SK-N-SH (cell line): Measurements from ENCODE around the gene ZBED4. TPM values are rescaled to one million over a fixed set of nuclear protein-coding genes. Genes with fewer than 3 reads are reported as not detected.

Experiments
- CTCF ChIA-PET: fragments of 300-600, 350-600 bp; formaldehyde crosslinking; extraction: SDS; loops from one replicate; lab custom pipeline; 2021; lab: Yijun Ruan, JAX
- POLR2A ChIA-PET: fragments of 350-600 bp; sonication (Branson Sonifier 250); formaldehyde crosslinking; extraction: SDS; loops from one replicate; lab custom pipeline; 2020; ENCODE audit warnings: antibody characterized with exemption, inconsistent platforms; lab: Yijun Ruan, JAX
- DNase-seq: peaks from one replicate; pipeline ENCODE4 v3.0.0; 2012
- H2AFZ ChIP-seq: fragments of 200-600 bp; sonication (generic); 2 replicates; pipeline ENCODE4 v1.8.1; 2016; ENCODE audit warnings: antibody characterized with exemption, mild to moderate bottlenecking, low read depth
- H3F3A ChIP-seq: fragments of 200-600 bp; sonication (generic); replicated peaks from 2 replicates; pipeline ENCODE3; 2016; ENCODE audit warnings: antibody characterized with exemption, mild to moderate bottlenecking; ENCODE audit not compliant: insufficient read depth
- H3K27ac ChIP-seq, 2 experiments: fragments of 200-500 bp in 1 of 2; fragments of 200-600 bp in 1 of 2; sonication (Bioruptor generic) in 1 of 2; sonication (generic), shearing (Covaris generic) in 1 of 2; 2 replicates each; pipeline versions ENCODE4 v1.5.1 to v1.6.1; 2014 to 2016; ENCODE audit warnings: low read depth in 2 of 2, inconsistent platforms in 1 of 2, low read length in 1 of 2, mild to moderate bottlenecking in 1 of 2, mixed read lengths in 1 of 2
- H3K27me3 ChIP-seq: fragments of 200-600 bp; sonication (generic), shearing (Covaris generic); 2 replicates; pipeline ENCODE4 v1.6.1; 2016; ENCODE audit warnings: mixed run types; ENCODE audit not compliant: insufficient read depth
- H3K36me3 ChIP-seq, 2 experiments: fragments of 200-500 bp in 1 of 2; fragments of 200-600 bp in 1 of 2; sonication (Bioruptor generic) in 1 of 2; sonication (generic) in 1 of 2; replicated peaks in 1 of 2; 2 replicates each; pipeline versions ENCODE3 to v1.5.1; 2014 to 2016; ENCODE audit warnings: low read length in 1 of 2, mild to moderate bottlenecking in 1 of 2; ENCODE audit not compliant: insufficient read depth in 2 of 2, control insufficient read depth in 1 of 2
- H3K4me1 ChIP-seq, 2 experiments: fragments of 200-500 bp in 1 of 2; fragments of 200-600 bp in 1 of 2; sonication (Bioruptor generic) in 1 of 2; sonication (generic), shearing (Covaris generic) in 1 of 2; 2 replicates each; pipeline versions ENCODE4 v1.5.1 to v1.6.1; 2014 to 2016; ENCODE audit warnings: low read depth in 1 of 2, low read length in 1 of 2, mixed run types in 1 of 2; ENCODE audit not compliant: insufficient read depth in 2 of 2, control insufficient read depth in 1 of 2
- H3K4me2 ChIP-seq: fragments of 200-600 bp; sonication (generic), shearing (Covaris generic); 2 replicates; pipeline ENCODE4 v1.6.1; 2017; ENCODE audit warnings: mixed run types
- H3K4me3 ChIP-seq, 2 experiments: fragments of 200-500 bp in 1 of 2; fragments of 200-600 bp in 1 of 2; sonication (Bioruptor generic) in 1 of 2; sonication (generic), shearing (Covaris generic) in 1 of 2; 2 replicates each; pipeline versions ENCODE4 v1.5.1 to v1.8.1; 2014 to 2016; ENCODE audit warnings: low read depth in 2 of 2, inconsistent platforms in 1 of 2, low read length in 1 of 2, mild to moderate bottlenecking in 1 of 2, mixed read lengths in 1 of 2, moderate library complexity in 1 of 2
- H3K79me2 ChIP-seq: fragments of 200-600 bp; sonication (generic); 2 replicates; pipeline ENCODE4 v1.8.1; 2017; ENCODE audit warnings: mild to moderate bottlenecking; ENCODE audit not compliant: insufficient read depth
- H3K9ac ChIP-seq: fragments of 200-600 bp; sonication (generic); 2 replicates; pipeline ENCODE4 v1.6.1; 2017; ENCODE audit warnings: mixed run types
- H3K9me2 ChIP-seq: fragments of 200-600 bp; sonication (generic); 2 replicates; pipeline ENCODE4 v1.6.1; 2017; ENCODE audit warnings: mixed run types
- H3K9me3 ChIP-seq: fragments of 200-600 bp; sonication (generic); 2 replicates; pipeline ENCODE4 v1.6.1; 2017; ENCODE audit warnings: mixed run types, mild to moderate bottlenecking, moderate library complexity
- H4K20me1 ChIP-seq: fragments of 200-600 bp; sonication (generic); 2 replicates; pipeline ENCODE4 v1.6.1; 2017; ENCODE audit warnings: mild to moderate bottlenecking, mixed run types; ENCODE audit not compliant: insufficient read depth
- ELF1 ChIP-seq: IDR thresholded peaks from 2 replicates; pipeline ENCODE4 v1.4.0; 2012
- EZH2phosphoT487 ChIP-seq: fragments of 200-600 bp; sonication (generic); IDR thresholded peaks from 2 replicates; pipeline ENCODE4 v1.6.1; 2017; ENCODE audit warnings: low read depth, mixed run types, mild to moderate bottlenecking, antibody characterized with exemption, moderate library complexity, borderline replicate concordance
- GABPA ChIP-seq: IDR thresholded peaks from 2 replicates; pipeline ENCODE4 v1.4.0; 2012; ENCODE audit warnings: low read depth, mild to moderate bottlenecking
- GATA2 ChIP-seq: sonication (generic); formaldehyde crosslinking; IDR thresholded peaks from 2 replicates; pipeline ENCODE4 v1.5.0; 2020; ENCODE audit warnings: mild to moderate bottlenecking, missing genetic modification reagents
- JUND ChIP-seq: IDR thresholded peaks from 2 replicates; pipeline ENCODE4 v1.4.0; 2012
- PBX3 ChIP-seq: IDR thresholded peaks from 2 replicates; pipeline ENCODE4; 2012
- RAD21 ChIP-seq: IDR thresholded peaks from 2 replicates; pipeline ENCODE4 v1.6.1; 2012; ENCODE audit warnings: mild to moderate bottlenecking, low read length
- RCOR1 ChIP-seq: fragments of 150-350 bp; IDR thresholded peaks from 2 replicates; pipeline ENCODE4 v1.6.1; 2017; ENCODE audit warnings: antibody characterized with exemption, low read length
- RFX5 ChIP-seq: IDR thresholded peaks from 2 replicates; pipeline ENCODE4 v1.6.1; 2012; ENCODE audit warnings: mild to moderate bottlenecking, improper control_type of control experiment, low read length
- RXRA ChIP-seq: IDR thresholded peaks from 2 replicates; pipeline ENCODE4 v1.4.0; 2012; ENCODE audit warnings: low read depth, mild to moderate bottlenecking, borderline replicate concordance
- SIN3A ChIP-seq: IDR thresholded peaks from 2 replicates; pipeline ENCODE4 v1.6.1; 2012; ENCODE audit warnings: low read depth, mild to moderate bottlenecking, low read length, moderate library complexity, borderline replicate concordance
- USF1 ChIP-seq: IDR thresholded peaks from 2 replicates; pipeline ENCODE4 v1.4.0; 2012; ENCODE audit warnings: low read depth, borderline replicate concordance
- ZBTB33 ChIP-seq: IDR thresholded peaks from 2 replicates; pipeline ENCODE4 v1.4.0; 2012; ENCODE audit warnings: low read depth, borderline replicate concordance
- WGBS: methylation state at CpG from one replicate; pipeline ENCODE4 v1.1.6; 2017; ENCODE audit warnings: low lambda C conversion rate; 5-methylcytosine and 5-hydroxymethylcytosine counted together
- polyA plus RNA-seq, 3 experiments: library from polyadenylated mRNA; depleted of rRNA; stranded (reverse); fragments of >200 nt; gene quantifications; 2 replicates each; pipeline ENCODE4 v1.2.3, GENCODE V29; 2012
- TF ChIP-seq, protein P1 (sequence below): fragments of 200-600 bp; sonication (generic); IDR thresholded peaks from 2 replicates; pipeline ENCODE4 v1.6.1; 2017; ENCODE audit warnings: antibody characterized with exemption, mild to moderate bottlenecking, moderate library complexity

ZBED4 gene
- polyA plus RNA-seq, 1 of the 3 experiments (the other 2 are of a cell fraction): 7.9 TPM

GRCh38 chr22:49899530-49899929 lies 45.9 kb downstream of the ZBED4 start:
- TF ChIP-seq RAD21: no peak
- TF ChIP-seq SIN3A: no peak
- TF ChIP-seq, protein P1, sequence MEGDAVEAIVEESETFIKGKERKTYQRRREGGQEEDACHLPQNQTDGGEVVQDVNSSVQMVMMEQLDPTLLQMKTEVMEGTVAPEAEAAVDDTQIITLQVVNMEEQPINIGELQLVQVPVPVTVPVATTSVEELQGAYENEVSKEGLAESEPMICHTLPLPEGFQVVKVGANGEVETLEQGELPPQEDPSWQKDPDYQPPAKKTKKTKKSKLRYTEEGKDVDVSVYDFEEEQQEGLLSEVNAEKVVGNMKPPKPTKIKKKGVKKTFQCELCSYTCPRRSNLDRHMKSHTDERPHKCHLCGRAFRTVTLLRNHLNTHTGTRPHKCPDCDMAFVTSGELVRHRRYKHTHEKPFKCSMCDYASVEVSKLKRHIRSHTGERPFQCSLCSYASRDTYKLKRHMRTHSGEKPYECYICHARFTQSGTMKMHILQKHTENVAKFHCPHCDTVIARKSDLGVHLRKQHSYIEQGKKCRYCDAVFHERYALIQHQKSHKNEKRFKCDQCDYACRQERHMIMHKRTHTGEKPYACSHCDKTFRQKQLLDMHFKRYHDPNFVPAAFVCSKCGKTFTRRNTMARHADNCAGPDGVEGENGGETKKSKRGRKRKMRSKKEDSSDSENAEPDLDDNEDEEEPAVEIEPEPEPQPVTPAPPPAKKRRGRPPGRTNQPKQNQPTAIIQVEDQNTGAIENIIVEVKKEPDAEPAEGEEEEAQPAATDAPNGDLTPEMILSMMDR: no peak
- TF ChIP-seq GABPA: no peak
- no peak for TF ChIP-seq USF1
- no peak for TF ChIP-seq RCOR1
- no peak for TF ChIP-seq RFX5
- TF ChIP-seq ZBTB33: no peak
- TF ChIP-seq PBX3: no peak
- no peak for TF ChIP-seq RXRA
- no peak for TF ChIP-seq JUND
- TF ChIP-seq EZH2phosphoT487: no peak
- TF ChIP-seq ELF1: no peak
- TF ChIP-seq GATA2: no peak
- 92% methylated on average over 6 of the region's 6 CpGs for WGBS

More at GRCh38 chr22:49899530-49899929, 45.9 kb downstream of the ZBED4 start:
- no peak for DNase-seq
- Histone ChIP-seq H2AFZ (no peak overlapping the region), H3K27ac (no peak overlapping the region), H3K4me3 (no peak overlapping the region), H3K4me1 (peaks cover 0 to 23% of the 10 kb centered on the region in 2 experiments; a peak in 1 of 4 replicates), H3K4me2 (no peak overlapping the region), H4K20me1 (no peaks in the 10 kb centered on the region), H3K9me3 (no peaks in the 10 kb centered on the region), H3K79me2 (no peaks in the 10 kb centered on the region), H3K9ac (no peak overlapping the region), H3K27me3 (no peaks in the 10 kb centered on the region), H3K9me2 (no peaks in the 10 kb centered on the region), H3K36me3 (peaks cover 13 to 23% of the 10 kb centered on the region in 2 experiments), H3F3A (peaks cover 5% of the 10 kb centered on the region)
- ChIA-PET CTCF (interaction anchor here (0.6 to 1.7 kb wide), 3 partner anchors 19 to 131 kb away, joined by 3 to 6 read pairs (median 4); no protein-coding TSS in a partner anchor), POLR2A (interaction anchor here (1.4 kb wide), 1 partner anchor 11 kb away, joined by 3 read pairs; no protein-coding TSS in a partner anchor)
